ENCODE measurements around the gene GSTM3. TPM values are rescaled to one million over a fixed set of nuclear protein-coding genes. Genes with fewer than 3 reads are reported as not detected.

The GSTM3 gene
- total RNA-seq, 1 donor from 2014 or later = 4.7 TPM

- TF ChIP-seq, protein P1, sequence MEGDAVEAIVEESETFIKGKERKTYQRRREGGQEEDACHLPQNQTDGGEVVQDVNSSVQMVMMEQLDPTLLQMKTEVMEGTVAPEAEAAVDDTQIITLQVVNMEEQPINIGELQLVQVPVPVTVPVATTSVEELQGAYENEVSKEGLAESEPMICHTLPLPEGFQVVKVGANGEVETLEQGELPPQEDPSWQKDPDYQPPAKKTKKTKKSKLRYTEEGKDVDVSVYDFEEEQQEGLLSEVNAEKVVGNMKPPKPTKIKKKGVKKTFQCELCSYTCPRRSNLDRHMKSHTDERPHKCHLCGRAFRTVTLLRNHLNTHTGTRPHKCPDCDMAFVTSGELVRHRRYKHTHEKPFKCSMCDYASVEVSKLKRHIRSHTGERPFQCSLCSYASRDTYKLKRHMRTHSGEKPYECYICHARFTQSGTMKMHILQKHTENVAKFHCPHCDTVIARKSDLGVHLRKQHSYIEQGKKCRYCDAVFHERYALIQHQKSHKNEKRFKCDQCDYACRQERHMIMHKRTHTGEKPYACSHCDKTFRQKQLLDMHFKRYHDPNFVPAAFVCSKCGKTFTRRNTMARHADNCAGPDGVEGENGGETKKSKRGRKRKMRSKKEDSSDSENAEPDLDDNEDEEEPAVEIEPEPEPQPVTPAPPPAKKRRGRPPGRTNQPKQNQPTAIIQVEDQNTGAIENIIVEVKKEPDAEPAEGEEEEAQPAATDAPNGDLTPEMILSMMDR (IDR thresholded peaks at IDR 0.05; ENCODE audit: insufficient read depth, low read length, severe bottlenecking) = peak; percentile 90
- FAIRE-seq (peak; percentile 7), DNase-seq (ENCODE audit: low read depth) (peak; percentile 69)
- Histone ChIP-seq H3K4me3 (ENCODE audit: low read depth, low read length) (no peak overlapping the region), H3K27me3 (ENCODE audit: control insufficient read depth, insufficient read depth, low read length) (no peaks in the 10 kb centered on the region), H3K36me3 (ENCODE audit: control insufficient read depth, insufficient read depth, low read length) (no peaks in the 10 kb centered on the region)
Measured at GRCh38 chr1:109773203-109773899, 32.5 kb upstream of the GSTM3 start.

- H3K4me3 ChIP-seq (ENCODE audit: low read depth, low read length) = no peak overlapping the region
- TF ChIP-seq, protein P1 (IDR thresholded peaks at IDR 0.05; ENCODE audit: insufficient read depth, low read length, severe bottlenecking) = no peak
- H3K27me3 ChIP-seq (ENCODE audit: control insufficient read depth, insufficient read depth, low read length) = no peaks in the 10 kb centered on the region
- FAIRE-seq (no peak), DNase-seq (ENCODE audit: low read depth) (no peak)
- no peaks in the 10 kb centered on the region for H3K36me3 ChIP-seq (ENCODE audit: control insufficient read depth, insufficient read depth, low read length)
Measured at GRCh38 chr1:109772658-109773202, 31.9 kb upstream of the GSTM3 start.

DNA sequence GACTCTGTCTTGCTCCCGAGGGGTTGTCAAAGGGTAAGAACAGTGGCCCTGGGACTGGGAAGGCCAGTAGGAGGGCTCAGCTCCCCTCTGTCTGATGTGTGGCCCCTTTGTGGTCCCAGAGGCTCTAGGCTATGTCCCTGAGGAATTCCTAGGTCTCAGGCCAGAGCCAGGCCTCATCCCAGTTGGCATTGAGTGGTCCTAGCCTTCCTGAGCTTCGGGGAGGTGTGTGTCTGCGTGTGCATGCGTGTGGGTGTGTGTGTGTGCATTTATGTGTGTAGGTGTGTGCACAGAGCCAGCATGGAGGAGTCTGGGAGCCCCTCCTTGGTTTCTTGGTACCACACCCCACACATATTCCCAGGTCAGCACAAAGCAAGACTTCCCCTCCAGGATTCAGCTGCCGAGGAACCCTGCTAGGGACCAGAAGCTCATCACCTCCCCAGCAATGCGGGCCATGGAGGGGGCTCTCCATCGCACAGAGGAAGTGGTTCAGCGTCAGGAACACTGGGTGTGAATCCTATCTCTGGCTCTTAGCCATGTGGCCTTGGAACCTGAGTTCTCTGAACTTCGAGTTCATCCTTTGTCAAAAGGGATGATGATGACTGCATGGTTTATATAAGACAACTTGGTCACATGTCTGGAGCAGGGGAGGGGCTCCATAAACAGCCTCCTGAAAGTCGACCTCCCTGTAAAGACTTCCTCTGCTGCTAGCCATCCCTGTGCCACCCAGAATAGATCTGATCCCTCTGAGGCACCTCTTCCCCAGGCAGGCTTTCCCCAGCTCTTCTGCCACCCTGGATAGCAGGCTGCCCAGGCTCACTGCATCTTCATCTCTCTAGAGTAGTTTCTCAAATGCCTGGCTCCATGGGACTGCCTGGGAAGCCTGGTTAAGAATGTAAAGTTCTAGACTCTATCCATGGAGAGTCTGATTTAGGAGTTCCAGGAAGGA lies 31.1 kb upstream of the GSTM3 start:
- H3K27me3 ChIP-seq (ENCODE audit: control insufficient read depth, insufficient read depth, low read length) = no peaks in the 10 kb centered on the region
- TF ChIP-seq, protein P1 (IDR thresholded peaks at IDR 0.05; ENCODE audit: insufficient read depth, low read length, severe bottlenecking) = no peak
- no peak for DNase-seq (ENCODE audit: low read depth)
- H3K36me3 ChIP-seq (ENCODE audit: control insufficient read depth, insufficient read depth, low read length) = no peaks in the 10 kb centered on the region
- no peak for FAIRE-seq
- H3K4me3 ChIP-seq (ENCODE audit: low read depth, low read length) = no peak overlapping the region

GRCh38 chr1:109770331-109771095 lies 29.7 kb upstream of the GSTM3 start:
- DNase-seq (ENCODE audit: low read depth) (no peak), FAIRE-seq (no peak)
- Histone ChIP-seq H3K36me3 (ENCODE audit: control insufficient read depth, insufficient read depth, low read length) (no peaks in the 10 kb centered on the region), H3K27me3 (ENCODE audit: control insufficient read depth, insufficient read depth, low read length) (no peaks in the 10 kb centered on the region), H3K4me3 (ENCODE audit: low read depth, low read length) (no peak overlapping the region)
- TF ChIP-seq, protein P1 (IDR thresholded peaks at IDR 0.05; ENCODE audit: insufficient read depth, low read length, severe bottlenecking) = no peak

DNA sequence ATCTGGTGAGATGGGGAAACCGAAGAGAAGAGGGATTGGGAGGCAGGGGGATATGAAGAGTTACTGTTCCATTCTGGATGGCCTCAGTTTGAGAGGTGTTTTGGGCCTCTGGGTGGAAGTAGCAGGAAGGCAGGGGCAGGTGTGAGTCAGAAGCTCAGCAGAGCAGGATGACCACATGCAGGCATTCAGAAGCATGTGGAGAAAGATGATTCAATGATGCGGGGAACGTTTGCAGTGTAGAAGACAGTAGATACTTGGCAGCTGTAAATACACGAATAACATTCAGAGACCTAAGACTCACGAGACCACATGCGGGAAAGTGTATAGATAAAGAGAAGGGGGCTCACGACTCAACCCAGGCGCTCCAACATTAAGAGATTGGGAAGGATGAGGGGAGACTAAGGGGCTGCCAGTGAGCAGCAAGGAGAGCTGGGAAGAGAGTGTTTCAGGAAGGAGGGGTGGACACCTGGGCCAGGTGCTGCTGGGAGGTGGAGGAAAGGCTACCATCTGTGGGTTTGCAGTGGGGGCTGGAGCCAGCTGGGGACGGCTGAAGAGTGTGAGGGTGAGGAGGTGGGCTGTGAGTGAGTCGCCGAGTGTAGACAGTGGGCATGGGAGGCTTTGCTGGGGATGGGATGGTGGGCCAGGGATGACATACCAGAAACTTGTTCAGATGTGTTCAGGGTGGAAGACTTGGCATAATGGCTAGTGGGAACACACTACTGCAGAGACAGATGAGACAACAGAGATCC lies 28.7 kb upstream of the GSTM3 start:
- TF ChIP-seq, protein P1 (IDR thresholded peaks at IDR 0.05; ENCODE audit: insufficient read depth, low read length, severe bottlenecking) = no peak
- DNase-seq (ENCODE audit: low read depth) (peak; percentile 73), FAIRE-seq (no peak)
- H3K27me3 ChIP-seq (ENCODE audit: control insufficient read depth, insufficient read depth, low read length) = no peaks in the 10 kb centered on the region
- no peak overlapping the region for H3K4me3 ChIP-seq (ENCODE audit: low read depth, low read length)
- no peaks in the 10 kb centered on the region for H3K36me3 ChIP-seq (ENCODE audit: control insufficient read depth, insufficient read depth, low read length)

Data from bronchial epithelial cell (primary cell).